ENCODE results near the gene BRINP1.
A peak's percentile ranks its signal among the peaks of the same experiment; 100 is the strongest.

Gene BRINP1

DNA sequence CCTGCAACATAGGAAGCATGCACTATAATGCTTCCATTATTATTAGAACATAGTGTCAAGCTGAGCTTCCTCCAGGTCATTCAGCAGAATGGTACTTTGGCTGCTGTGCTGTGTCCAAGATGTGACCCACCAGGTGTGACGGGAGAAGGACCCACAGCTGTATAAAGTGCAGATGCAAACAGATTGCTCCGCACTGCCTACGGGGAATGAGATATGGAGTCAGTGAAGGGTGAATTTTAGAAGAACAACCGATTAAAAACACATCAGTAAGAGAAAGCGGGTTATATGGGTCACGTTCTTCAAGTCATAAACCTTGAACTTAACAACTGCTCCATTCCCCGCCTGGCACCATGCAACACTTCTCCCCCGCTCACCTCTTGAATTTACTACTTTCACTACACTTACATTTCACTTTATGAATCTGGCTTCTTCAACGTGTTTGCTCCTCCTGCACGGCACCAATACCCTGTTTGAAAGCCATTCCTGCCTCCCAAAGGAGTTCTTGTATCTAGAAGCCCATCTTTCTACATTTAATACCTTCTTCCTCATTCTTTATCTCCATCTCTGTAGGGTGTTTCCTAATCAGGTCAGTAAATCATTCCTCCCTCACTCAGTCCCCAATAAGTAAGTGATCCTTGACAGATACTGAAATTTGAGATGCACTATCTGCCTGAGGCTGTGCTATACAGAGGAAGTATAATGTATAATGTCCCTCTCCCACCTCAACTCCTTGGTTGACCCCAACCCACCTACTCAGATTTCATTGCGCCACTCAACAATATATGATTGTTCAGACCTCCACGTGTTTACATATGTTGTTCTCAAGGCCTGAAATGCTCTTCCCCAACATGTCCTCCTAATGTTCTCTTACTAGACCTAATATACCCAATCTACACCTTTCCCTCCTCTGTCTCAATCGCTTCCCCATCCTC lies 25.9 kb downstream of the BRINP1 start:
- DNase-seq (ENCODE audit: low read depth in 2 of 2): no peak

DNA sequence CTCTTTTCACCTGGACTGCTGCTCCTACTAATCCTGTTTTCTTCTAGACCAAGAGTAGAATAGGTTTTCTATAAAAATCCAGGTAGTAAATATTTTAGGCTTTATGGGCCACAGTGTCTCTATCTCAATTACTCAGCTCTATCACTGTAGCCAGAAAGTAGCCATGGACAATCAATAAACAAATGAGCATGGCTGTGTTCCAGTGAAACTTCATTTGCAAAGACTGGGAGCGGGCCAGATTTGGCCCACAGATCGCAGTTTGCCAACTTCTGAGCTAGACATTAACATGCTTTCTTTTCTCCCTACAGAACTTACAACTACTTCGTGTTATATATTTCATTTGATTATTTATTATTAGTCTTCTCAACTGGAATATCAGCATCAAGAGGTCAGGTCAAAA lies 30.2 kb downstream of the BRINP1 start:
- no peak for DNase-seq (ENCODE audit: low read depth in 2 of 2)

DNA sequence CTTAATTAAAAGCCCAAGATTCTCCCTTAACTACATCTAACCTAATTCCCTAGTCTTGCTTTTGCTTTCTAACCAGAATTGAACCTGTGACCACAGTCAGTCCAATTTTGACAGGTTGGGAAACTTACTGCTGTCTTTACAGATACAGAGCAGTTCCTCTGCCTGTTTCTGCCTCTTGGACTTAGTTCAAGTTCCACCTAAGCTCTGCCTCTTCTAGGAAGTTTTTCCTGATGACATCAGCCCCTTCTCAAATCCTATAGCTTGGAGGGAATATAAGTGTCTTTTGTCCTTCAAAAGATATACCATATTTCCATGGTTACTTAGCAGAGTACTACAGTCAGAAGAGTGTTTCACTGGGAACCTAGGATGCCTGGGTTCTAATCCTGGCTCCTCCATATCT lies 31.7 kb downstream of the BRINP1 start:
- no peak for DNase-seq (ENCODE audit: low read depth in 2 of 2)

DNA sequence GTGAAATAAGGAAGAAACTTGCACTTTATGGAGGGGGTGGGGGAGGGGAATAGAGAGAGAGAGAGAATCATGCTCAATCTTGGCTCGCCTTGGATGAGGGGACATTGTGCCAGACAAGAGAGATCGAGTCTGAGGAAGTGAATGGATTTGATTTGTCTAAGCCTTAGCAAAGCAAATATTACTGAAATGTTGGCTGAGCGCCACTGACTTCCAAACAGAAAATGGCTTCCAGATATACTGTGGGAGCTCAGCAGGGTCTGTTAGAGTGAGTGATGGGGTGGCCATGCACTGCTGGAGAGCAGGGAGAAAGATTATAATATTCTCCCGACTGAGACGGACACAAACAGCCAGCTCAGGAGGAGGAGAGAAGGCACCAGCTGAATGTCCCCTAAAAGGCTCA lies 34.5 kb downstream of the BRINP1 start:
- DNase-seq (ENCODE audit: low read depth in 2 of 2): no peak

DNA sequence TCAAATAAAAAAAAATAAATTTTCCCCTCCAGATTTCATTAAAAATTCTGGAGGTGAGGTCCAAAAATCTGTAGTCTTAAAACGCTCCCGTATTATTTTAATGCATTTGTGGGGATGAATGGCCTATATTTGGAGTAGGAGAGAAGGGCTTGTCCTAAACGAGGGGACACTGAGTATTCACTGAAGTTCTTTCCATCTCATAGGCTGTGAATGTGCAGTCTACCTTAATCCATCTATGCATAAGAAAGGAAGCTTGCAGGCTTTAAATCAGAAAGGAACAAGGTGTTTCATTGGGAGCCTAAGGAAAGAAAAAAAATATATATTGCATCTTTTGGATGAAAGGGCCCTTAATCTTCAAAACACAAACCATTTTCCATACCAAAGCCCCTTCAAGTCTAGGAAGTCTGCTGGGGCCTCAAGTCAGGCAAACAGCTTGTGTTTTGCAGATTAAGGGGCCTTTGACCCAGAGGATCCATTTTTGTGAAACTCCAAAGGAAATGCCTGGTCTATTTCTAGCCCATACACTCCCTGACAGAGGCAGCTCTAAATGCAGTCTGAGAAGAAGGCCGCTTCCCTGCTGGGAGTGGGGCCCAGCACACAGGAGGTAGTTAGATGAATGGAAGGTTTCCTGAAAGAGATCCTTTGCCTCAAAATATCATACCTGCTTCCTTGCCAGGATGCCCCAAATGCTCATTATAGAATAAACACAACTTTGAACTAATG lies 35.6 kb downstream of the BRINP1 start:
- DNase-seq (ENCODE audit: low read depth in 2 of 2): no peak

DNA sequence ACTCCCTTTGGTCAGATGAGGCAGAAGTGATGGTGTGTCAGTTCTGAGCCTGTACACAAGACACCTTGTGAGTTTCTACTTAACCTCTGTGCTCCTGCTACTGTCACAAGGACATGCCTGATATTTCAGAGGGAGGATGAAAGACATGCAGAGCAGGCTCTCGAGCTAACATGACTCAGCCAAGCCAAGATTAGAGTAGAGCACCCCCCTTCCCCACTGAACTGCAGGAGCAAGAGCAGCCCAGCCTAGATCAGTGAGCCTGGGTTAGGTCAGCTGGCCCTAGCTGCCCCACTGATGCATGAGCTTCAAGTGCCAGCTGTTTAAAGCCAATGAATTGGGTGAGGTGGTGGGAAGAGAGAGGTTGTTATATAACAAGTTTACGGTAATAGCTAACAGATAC lies 36.7 kb downstream of the BRINP1 start:
- no peak for DNase-seq (ENCODE audit: low read depth in 2 of 2)

DNA sequence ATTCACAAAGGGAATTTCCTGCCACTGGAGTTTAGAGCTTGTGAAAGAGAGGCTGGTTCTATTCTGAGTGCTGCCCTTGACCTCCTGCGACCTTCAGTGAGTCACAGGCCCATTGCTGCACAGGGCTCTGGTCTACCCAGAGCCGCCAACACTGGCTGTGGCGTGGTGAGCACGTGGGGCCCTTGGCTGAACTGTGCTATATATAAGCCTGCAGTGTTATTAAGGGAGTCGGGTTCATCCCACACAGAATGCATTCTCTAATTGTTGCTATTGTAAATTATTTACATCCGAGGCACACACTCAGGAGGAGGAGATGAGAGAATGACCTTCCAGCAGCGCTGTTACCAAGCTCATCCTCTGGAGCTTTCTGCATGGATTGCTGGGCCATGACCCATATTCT lies 47.1 kb downstream of the BRINP1 start:
- DNase-seq (ENCODE audit: low read depth in 2 of 2): no peak

DNA sequence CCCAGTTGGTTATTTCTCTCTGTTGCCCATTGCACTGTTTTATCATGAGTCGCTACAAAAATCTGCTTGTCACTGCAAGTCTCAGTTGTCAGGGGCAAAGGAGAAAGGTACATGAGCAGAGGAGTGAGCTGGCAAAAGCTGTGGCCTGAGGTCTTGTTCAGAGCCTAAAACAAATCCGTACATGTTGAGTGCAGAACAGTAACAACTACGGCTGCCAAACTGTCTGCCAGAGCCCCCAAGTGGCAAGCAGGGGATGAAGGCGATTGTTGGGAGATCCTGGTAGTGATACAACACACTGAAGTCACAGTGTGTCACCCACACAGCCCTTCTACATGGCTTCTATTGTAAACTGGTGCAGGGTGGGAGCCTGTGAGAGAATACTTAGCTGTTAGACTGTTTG lies 50.9 kb downstream of the BRINP1 start:
- DNase-seq (ENCODE audit: low read depth in 2 of 2): no peak

DNA sequence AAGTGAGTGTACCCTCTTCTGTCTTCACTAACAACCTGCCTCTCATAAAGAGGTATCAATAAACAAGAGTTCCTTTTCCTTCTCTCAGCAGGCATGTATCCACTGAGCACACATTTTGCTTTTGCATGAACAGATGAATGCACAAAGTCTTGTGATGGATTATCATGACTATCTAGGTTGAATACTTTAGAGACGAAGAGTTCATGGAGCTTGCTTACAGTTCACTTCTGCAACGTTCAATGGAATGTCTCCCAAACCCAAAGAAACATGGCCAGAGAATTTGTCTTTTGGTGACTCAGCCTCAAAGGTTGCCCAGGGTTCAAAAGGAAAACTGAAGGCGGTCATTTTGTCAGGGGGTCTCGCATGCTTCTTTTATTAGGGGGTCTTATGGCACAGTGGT lies 55.4 kb downstream of the BRINP1 start:
- no peak for DNase-seq (ENCODE audit: low read depth in 2 of 2)

DNA sequence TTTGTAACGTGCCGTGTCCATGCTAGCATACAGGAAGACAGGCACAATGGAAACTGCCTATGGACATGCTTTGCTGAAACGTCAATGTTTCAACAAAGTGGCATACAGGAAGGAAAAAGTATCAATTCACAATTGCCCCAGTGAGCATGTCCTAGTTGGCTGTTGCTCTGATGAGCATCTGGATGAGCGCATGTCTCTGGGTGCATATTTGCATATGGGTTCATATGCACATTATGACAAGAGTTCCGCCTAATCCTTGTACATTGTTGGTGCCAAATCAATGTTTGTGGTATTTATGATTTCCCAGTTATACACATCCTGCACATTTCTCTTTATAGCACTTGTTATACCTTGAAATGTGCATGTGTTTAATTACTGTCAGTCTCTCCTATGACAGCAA lies 58.5 kb downstream of the BRINP1 start:
- no peak for DNase-seq (ENCODE audit: low read depth in 2 of 2)

DNA sequence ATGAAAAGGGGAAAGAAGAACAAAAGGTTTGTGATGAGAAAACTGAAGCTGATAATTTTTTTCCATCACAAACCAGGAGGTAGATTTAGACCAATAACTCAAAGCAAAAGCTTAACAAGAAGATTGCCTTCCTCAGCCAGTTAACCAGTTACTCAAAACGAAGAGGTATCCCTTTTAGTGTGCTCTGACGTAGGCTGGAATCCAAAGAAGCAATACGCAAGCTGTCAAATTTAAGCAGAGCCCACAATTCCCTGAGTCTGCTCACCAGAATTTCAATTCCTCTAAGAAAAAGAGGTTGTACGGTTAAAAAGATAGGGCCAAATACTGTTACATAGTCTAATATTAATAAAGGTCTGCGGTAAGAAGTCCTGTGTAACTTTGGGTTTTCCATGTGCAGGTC lies 61.8 kb downstream of the BRINP1 start:
- no peak for DNase-seq (ENCODE audit: low read depth in 2 of 2)

DNA sequence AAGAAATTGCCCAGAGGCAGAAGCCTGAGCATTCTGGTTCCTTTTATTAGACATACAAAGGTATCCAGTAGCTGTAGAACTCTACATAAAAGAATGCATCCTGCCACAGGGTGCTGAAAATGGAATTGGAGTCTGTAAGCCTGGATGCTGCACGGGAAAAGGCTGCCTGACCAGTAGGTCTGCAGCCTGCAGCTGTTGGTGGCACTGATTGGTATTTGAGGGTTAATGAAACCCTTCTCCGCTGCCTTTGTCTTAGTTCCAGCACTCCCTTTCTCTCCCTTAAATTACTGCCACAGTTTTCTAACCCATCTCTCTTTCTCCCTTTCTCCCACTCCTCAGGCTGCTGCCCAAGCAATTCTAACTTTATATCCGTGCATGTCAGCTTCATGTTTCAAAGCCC lies 64.7 kb downstream of the BRINP1 start:
- no peak for DNase-seq (ENCODE audit: low read depth in 2 of 2)

DNA sequence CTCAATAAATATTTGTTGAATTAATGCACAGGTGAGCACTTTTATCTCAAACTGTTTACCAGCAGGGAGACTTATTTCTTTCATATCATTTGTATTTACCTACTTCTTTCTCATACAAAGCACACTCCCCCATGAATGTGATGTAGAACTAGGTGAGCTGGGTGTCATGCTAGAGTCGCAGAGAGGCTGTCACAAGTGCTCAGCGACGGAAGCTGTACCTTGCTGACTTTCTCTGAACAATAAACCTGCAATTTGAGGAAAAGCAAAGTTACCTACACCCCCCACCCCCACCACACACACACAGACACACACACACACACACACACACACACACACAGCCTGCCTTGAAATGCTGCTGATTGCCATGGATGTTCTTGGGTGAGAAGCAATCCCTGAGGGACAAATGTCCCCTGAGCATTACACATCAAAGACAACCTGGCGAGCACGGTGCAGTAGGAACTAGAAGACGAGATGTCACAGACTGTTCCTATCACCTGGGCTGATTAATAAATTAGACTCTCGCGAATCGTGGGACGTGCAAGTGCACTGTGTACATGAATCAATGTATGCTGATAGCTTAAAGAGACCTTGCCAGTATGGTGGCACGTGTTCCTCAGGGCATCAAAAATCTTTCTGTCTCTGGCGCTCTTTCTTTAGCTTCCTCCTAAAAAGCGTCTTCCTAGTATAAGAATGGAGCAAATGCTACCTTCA lies 66.1 kb downstream of the BRINP1 start:
- no peak for DNase-seq (ENCODE audit: low read depth in 2 of 2)

DNA sequence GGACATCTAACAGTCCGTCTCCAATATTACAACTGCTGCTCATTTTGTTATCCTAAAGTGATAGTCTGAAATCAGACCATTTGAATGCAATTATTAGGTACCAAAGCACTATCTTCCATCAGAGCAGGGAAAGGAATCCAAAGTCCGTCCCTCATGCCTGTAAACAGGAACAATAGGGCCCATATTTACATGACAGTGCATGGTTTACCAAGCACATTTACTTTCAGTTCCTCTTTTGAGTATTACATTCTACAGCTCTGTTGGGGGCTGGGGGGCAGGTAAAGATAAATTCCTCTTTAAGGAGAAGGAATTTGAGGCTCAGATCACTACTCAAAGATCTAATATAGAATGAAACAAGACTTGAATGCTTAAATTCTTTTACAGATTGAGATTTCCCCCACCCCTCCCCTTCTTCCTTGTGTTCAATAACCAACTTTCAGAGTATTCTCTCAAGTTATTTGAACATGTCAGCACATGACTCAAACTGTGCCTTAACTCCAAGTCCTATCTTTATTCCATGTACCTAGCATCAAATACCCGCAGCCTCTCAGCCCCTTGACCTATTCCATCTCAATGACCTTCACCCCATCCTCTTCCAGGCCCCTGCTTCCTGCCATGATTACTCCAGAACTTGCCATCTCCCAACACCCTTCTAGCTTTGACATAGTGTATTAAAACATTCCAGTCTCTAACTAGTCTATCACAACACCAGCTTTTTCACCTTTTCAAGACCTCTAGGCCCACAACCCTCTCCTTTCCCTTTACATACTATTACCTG lies 71.0 kb downstream of the BRINP1 start:
- no peak for DNase-seq (ENCODE audit: low read depth in 2 of 2)

DNA sequence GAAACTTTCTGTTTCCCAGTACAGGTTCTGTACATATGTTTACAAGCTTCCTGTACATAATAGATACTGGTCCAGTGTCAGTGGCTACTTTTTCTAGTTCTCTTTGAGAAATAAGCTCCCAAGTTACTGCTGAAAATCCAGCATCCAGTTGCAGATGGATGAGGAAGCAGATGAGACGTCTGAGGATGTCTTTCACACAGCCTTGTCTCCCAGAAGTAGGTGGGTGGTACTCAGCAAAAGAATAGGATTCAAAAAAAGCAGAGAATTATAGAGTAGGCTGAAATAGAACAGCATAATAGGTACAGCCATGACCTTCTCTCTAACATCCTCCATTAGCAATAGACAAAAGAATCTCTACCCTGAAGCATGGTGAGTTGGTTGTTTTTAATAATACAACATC lies 77.7 kb downstream of the BRINP1 start:
- DNase-seq (ENCODE audit: low read depth in 2 of 2): no peak

DNA sequence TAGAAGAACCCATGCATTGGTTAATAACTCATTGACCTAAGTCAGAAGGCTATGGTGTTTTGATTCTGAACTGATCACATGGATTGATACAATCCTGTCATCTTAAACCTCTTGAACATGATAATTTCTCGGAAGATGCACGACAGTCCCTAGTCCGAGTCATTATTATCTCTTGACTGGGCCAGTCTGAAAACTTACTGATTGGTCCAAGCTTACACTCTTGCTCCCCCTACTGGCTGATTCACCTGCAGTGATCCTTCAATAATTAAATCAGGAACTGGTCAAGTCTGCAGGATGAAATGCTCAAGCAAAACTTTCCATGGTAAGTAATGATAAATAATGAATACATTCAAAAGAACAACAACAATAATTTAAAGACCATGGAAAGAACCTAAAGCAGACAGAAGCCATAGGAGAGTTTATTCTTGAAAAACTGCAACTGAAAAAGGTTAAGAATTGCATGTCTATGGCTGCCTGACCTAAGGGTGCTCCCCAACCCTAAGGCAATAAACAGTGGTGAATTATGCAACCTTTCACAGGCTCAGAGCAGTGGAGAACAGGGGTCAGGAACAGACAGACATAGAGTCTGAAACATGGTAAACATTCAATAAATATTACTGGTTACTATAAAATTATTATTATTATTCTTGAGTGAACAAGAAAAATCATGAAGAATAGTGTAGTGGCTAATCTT lies 79.3 kb downstream of the BRINP1 start:
- DNase-seq (ENCODE audit: low read depth in 2 of 2): no peak

DNA sequence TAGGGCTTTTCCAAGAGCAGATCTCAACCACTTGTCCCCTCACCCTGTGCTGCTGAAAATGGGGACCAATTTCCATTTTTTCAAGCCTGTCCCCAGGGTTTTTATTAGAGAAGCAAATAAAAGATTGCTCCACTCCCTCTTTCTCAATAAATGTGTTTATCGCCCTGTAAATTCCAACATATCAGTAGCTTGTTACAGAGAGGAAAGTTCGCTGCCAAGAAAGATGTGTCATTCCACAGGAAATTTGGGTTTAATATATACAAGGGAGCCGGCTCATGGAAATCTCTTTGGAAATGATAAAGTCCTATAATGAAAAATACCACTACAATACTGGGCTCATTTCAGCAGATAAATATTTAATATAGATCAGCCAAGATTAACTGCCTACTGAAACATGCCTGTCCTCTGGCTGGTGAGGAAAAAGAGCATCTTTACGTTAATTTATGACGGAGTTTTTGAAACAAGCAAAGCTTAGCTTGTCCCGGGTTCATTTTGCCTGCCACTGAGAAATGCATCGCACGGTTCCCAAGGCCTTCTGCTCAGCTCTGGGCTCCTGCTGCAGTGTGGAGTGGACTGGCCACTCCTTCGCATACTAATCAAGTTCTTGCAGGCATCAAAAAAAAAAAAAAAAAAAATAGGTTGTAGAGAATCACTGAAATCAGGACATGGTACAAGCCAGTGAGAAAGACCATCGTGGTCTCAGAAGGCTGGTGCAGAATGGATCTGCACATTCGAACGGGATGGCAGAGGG lies 84.5 kb downstream of the BRINP1 start:
- peak in 1 of 2 experiments; percentile 15 for DNase-seq (ENCODE audit: low read depth in 2 of 2)

DNA sequence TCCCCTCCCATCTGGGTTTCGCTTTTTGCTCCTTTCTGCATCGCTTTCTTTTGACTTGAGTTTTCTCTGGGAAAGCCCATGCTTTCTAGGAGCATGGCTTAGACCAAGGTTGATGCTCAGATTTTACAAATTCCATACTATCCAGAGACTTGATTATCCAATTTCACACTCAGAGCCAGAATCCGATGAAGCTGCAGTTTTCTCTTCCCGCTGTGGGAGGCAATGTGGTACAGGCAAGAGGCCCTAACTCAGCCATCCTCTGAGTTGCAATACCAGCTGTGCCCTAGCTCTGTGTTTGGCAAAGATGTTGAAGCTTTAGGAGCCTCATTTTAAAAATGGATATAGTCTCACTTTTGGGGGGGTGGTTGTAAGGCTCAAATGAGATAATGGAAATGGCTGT lies 85.1 kb downstream of the BRINP1 start:
- no peak for DNase-seq (ENCODE audit: low read depth in 2 of 2)

DNA sequence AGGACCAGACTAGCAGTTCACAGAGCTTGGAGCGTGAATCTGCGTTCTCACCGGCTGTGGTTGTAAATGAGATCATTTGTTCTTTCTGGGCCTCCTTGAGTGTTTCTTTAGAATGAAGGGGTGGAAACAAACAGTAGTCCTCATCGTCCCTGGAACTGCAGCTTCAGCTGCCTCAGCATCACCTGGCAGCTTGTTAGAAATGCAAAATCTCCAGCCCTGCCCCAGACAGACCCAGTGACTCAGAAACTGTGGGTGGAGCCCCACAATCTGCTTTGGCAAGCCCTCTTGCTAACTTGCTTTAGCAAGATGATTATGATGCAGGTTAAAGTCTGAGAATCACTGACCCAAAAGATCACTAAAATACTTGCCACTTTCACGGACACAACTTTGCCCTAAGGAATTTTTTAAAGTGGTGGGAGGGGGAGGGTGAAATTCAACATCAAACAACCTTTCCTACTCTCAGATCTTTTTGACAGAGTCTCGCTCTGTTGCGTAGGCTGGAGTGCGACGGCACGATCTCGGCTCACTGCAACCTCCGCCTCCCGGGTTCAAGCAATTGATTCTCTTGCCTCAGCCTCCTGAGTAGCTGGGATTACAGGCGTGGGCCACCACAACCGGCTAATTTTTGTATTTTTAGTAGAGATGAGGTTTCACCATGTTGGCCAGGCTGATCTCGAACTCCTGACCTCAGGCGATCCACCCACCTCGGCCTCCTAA lies 86.0 kb downstream of the BRINP1 start:
- DNase-seq (ENCODE audit: low read depth in 2 of 2): no peak

Measured in fibroblast of skin of left biceps (primary cell).